Myocyte (in vitro differentiated cells): ENCODE results near the gene CYP2F1. TPM values are rescaled to one million over a fixed set of nuclear protein-coding genes. Genes with fewer than 3 reads are reported as not detected.
A peak's percentile ranks its signal among the peaks of the same experiment; 100 is the strongest.
"Not testable (repeated sequence)": the region's sequence is repeated elsewhere in the genome, so short reads cannot be mapped to it uniquely, and the experiment has no call there.

Experiments
- DNase-seq: peaks from one replicate; pipeline ENCODE4 v3.0.0-alpha.2; 2012; ENCODE audit warnings: low read depth
- polyA plus RNA-seq: library from polyadenylated mRNA; unstranded; fragments of >200 nt; gene quantifications from one replicate; pipeline ENCODE4 v1.2.1, GENCODE V29; 2012; ENCODE audit warnings: missing spikeins
- total RNA-seq: library from RNA; depleted of rRNA; stranded (reverse); fragments of >200 nt; gene quantifications from 2 replicates; pipeline ENCODE4 v1.2.3, GENCODE V29; 2014

CYP2F1 gene
- not detected in 2 replicates for total RNA-seq
- 0.39 TPM for polyA plus RNA-seq

GRCh38 chr19:41114132-41114531, at the start of gene CYP2F1:
CYP2F1 (plus strand) TSS chr19:41114432; CDS start chr19:41116189, 1,757 bp downstream.
- no peak for DNase-seq

- peak; percentile 6 for DNase-seq
These were observed 49.2 kb upstream of the CYP2F1 start for GRCh38 chr19:41064974-41065569.

- DNase-seq: no peak
These were observed 37.9 kb upstream of the CYP2F1 start for GRCh38 chr19:41076286-41076685.

GRCh38 chr19:41083516-41083915, 30.7 kb upstream of the CYP2F1 start:
- DNase-seq: peak; percentile 0

GRCh38 chr19:41085748-41086415, 28.4 kb upstream of the CYP2F1 start:
- no peak for DNase-seq

- no peak for DNase-seq
These were observed 26.1 kb upstream of the CYP2F1 start, which contains the start of gene CYP2A13 for GRCh38 chr19:41088151-41088550. CYP2A13 (plus strand) TSS chr19:41088451; CDS start chr19:41088472, 21 bp downstream.

GRCh38 chr19:41089959-41090358, 24.3 kb upstream of the CYP2F1 start:
- DNase-seq: no peak

GRCh38 chr19:41095703-41096102, 18.5 kb upstream of the CYP2F1 start:
- DNase-seq: no peak

- no peak for DNase-seq
These were observed 17.9 kb upstream of the CYP2F1 start for GRCh38 chr19:41096353-41096752.

GRCh38 chr19:41097302-41097701, 16.9 kb upstream of the CYP2F1 start:
- DNase-seq: no peak

- DNase-seq: no peak
These were observed 15.5 kb upstream of the CYP2F1 start for GRCh38 chr19:41098762-41099161.

GRCh38 chr19:41102210-41102609, 12.0 kb upstream of the CYP2F1 start:
- DNase-seq: not testable (repeated sequence)

- DNase-seq: no peak
These were observed 8.1 kb upstream of the CYP2F1 start for GRCh38 chr19:41106177-41106576.

- no peak for DNase-seq
These were observed 2.9 kb upstream of the CYP2F1 start for GRCh38 chr19:41111296-41111695.

- DNase-seq: no peak
These were observed 2.4 kb upstream of the CYP2F1 start for GRCh38 chr19:41111750-41112295.

- no peak for DNase-seq
These were observed 1.4 kb upstream of the CYP2F1 start for GRCh38 chr19:41112728-41113290.

GRCh38 chr19:41116261-41116660, 2.0 kb downstream of the CYP2F1 start:
- no peak for DNase-seq

- not testable (repeated sequence) for DNase-seq
These were observed 7.0 kb downstream of the CYP2F1 start for GRCh38 chr19:41120929-41121911.

- not testable (repeated sequence) for DNase-seq
These were observed 8.6 kb downstream of the CYP2F1 start for GRCh38 chr19:41122846-41123245.

- DNase-seq: no peak
These were observed 9.6 kb downstream of the CYP2F1 start for GRCh38 chr19:41123716-41124294.

- peak; percentile 27 for DNase-seq
These were observed 12.6 kb downstream of the CYP2F1 start for GRCh38 chr19:41126765-41127203.
